HAP-1 (cell line): Measurements from ENCODE around the gene CAPN2.

ENCODE experiments used
- DNase-seq, 2 experiments: peaks; one replicate each; pipeline ENCODE4 v3.0.0-alpha.2; 2016 to 2020; ENCODE audit warnings: low spot score in 2 of 2
- H3K27me3 ChIP-seq: fragments of 250-450 bp; sonication (Bioruptor Pico); 2 replicates; pipeline ENCODE4 v1.5.1; 2020; ENCODE audit warnings: low read depth, mild to moderate bottlenecking, moderate library complexity
- H3K36me3 ChIP-seq: fragments of 250-450 bp; sonication (Bioruptor Pico); replicated peaks from 2 replicates; pipeline ENCODE4 v1.5.1; 2020; ENCODE audit warnings: mild to moderate bottlenecking
- H3K4me1 ChIP-seq: fragments of 250-450 bp; sonication (Bioruptor Pico); 2 replicates; pipeline ENCODE4 v1.5.1; 2020; ENCODE audit warnings: mild to moderate bottlenecking
- H3K4me3 ChIP-seq: fragments of 250-450 bp; sonication (Bioruptor Pico); 2 replicates; pipeline ENCODE4 v1.5.1; 2020; ENCODE audit warnings: mild to moderate bottlenecking, moderate library complexity
- H3K9me3 ChIP-seq: fragments of 250-450 bp; sonication (Bioruptor Pico); 2 replicates; pipeline ENCODE4 v1.5.1; 2020; ENCODE audit warnings: mild to moderate bottlenecking, moderate library complexity
- in situ Hi-C: fragments of 300-500 bp; cut with MboI; formaldehyde crosslinking; loops from 3 replicates; pipeline ENCODE4 v1.14.3; 2020; ENCODE audit warnings: low sequenced_read_pairs, inconsistent platforms, mixed read lengths

The CAPN2 gene

DNA sequence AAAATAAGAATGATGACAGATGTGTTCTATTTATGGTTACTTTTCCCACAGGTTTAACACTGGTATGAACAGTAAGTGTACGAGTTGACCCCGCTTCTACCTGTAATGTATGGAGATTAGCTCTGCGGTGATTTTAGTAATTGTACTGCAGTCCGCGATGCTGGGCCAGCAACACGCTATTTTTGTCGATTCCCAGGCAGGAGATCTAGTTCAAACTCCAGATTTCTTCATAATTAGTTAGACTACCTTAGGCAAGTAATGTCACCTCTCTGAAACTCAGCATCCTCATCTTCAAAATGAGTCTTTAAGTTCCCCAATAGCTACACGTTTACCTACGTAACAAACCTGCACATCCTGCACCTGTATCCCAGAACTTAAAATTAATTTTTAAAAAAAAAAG is 111.9 kb downstream of the CAPN2 start:
- Histone ChIP-seq H3K9me3 (no peaks in the 10 kb centered on the region), H3K4me3 (no peak overlapping the region), H3K27me3 (no peaks in the 10 kb centered on the region), H3K4me1 (no peaks in the 10 kb centered on the region; the same call in none of the 2 replicates), H3K36me3 (no peaks in the 10 kb centered on the region; the same call in 1 of the 2 replicates)
- in situ Hi-C loops, result loop anchor here (25.0 kb wide), 1 partner anchor 513 kb away; the partner anchor contains the start of gene NVL
- DNase-seq, result no peak

DNA sequence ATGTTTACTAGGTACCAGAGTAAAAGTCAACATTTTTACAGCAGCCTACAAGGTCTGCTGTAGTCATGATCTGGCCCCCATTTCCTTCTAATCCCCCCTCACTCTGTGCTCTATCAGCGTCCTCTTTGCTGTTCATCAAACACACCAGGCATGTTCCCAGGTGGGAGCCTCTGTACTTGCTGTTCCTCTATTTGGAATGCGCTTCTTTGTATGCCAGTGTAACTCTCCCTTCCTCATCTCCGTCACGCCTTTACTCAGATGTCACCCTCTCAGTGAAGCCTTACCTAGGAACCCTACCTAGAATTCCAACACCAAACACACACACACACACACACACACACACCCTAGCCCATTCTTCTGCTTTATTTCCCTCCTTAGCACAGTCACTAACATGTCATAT is 112.4 kb downstream of the CAPN2 start:
- no peaks in the 10 kb centered on the region; the same call in none of the 2 replicates for H3K4me1 ChIP-seq
- in situ Hi-C loops, result loop anchor here (25.0 kb wide), 1 partner anchor 513 kb away; the partner anchor contains the start of gene NVL
- no peak for DNase-seq
- no peaks in the 10 kb centered on the region; the same call in 1 of the 2 replicates for H3K36me3 ChIP-seq
- H3K27me3 ChIP-seq, result no peaks in the 10 kb centered on the region
- no peaks in the 10 kb centered on the region for H3K9me3 ChIP-seq
- no peak overlapping the region for H3K4me3 ChIP-seq
